Upper lobe of right lung (tissue), 1 donor: ENCODE measurements around the gene CCDC112. TPM values are rescaled to one million over a fixed set of nuclear protein-coding genes. Genes with fewer than 3 reads are reported as not detected.

Experiments
- ATAC-seq: fragments of 200-7000 bp; cut with Tn5 transposase; one replicate; pipeline ENCODE4 v1.9.1; 2020; ENCODE audit warnings: mild to moderate bottlenecking, moderate library complexity
- DNase-seq: peaks from one replicate; pipeline ENCODE4 v3.0.0-alpha.2; 2020
- H3K27ac ChIP-seq: fragments of 200-600 bp; one replicate; pipeline ENCODE4 v1.8.0; 2022
- H3K27me3 ChIP-seq: fragments of 200-600 bp; one replicate; pipeline ENCODE4 v1.8.0; 2022; ENCODE audit warnings: mild to moderate bottlenecking
- H3K36me3 ChIP-seq: fragments of 200-600 bp; one replicate; pipeline ENCODE4 v1.8.0; 2022
- H3K4me1 ChIP-seq: fragments of 200-600 bp; one replicate; pipeline ENCODE4 v1.8.0; 2022
- H3K4me3 ChIP-seq: fragments of 200-600 bp; one replicate; pipeline ENCODE4 v1.8.0; 2022; ENCODE audit warnings: mild to moderate bottlenecking
- H3K9me3 ChIP-seq: fragments of 200-600 bp; one replicate; pipeline ENCODE4 v1.8.0; 2022
- CTCF ChIP-seq: fragments of 200-600 bp; IDR thresholded peaks from one replicate; pipeline ENCODE4 v1.8.0; 2022; ENCODE audit warnings: antibody characterized with exemption
- intact Hi-C: fragments of 100-400 bp; cut with DNase I; formaldehyde crosslinking; loops from one replicate; pipeline ENCODE4 v1.11.0; 2022
- long read RNA-seq: library from polyadenylated mRNA; unstranded; transcript quantifications from one replicate; pipeline ENCODE4 v2.0.0, GENCODE V29; 2021
- total RNA-seq: library from RNA; stranded (reverse); fragmentation: NEBNext Ultra II Directional; extraction: Animal tissue kit (Norgen Biotek cat#: 25700); gene quantifications from one replicate; pipeline ENCODE4 v1.2.1, GENCODE V29; 2021
- donor health status: DM: no; HTN: yes; CAD: no; lungs with severe emphysema.

The CCDC112 gene
- 6.6 TPM for total RNA-seq
- long read RNA-seq, partial matches to known transcripts, result 1 of 5 reads
- long read RNA-seq, other reads (novel, unspliced or antisense), result 1 of 5 reads

DNA sequence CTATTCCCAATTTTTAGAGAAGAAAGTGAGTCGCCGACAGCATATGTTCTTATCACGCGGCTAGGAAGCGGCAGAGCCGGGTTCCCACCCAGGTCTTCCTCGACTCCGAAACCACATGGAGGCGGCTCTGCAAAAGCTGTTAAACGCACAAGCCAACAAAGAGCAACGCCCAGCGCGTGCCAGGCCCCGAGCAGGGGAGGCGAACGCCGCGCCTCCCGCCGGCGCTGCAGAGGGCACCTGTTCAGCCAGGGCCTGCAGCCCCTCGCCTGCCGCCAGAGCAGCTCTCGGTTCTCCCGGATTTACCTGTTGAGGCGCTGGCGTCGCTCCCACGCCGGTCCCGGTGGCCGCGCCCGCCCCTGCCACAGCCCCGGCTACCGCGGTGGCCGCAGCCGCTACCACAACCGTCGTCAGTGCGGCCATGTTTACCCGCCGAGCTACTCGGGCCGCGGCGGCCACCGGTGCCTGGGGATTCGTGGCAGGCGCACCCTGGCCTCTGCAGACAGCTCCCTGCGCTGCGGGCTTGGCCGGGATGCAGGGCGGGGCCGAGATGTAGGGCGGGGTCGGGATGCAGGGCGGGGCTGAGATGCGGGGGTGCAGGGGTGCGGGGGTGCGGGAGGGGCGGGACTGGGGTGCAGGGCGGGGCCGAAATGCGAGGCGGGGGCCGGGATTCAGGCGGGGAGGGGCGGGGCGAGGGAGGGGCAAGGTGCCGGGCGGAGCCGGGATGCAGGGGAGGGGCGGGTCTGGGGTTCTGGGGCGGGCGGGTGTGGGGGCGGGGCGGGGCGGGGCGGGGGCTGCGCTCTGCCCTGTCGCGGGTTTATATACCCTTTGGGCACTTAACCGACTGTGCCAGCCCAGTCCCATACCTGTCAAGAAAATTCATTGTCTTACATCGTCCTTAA, at the start of gene CCDC112:
Gene CCDC112 (minus strand): TSS at position 531 of the 899 bp plus-strand sequence. CDS start 111 bp downstream, at position 420.
- Histone ChIP-seq H3K27ac (peak within 1 kb of the TSS; percentile 78), H3K4me3 (peak within 1 kb of the TSS; percentile 92), H3K27me3 (no peaks in the 10 kb centered on the region), H3K9me3 (no peaks in the 10 kb centered on the region), H3K36me3 (no peaks in the 10 kb centered on the region), H3K4me1 (no peaks in the 10 kb centered on the region)
- ATAC-seq (peak; percentile 98), DNase-seq (peak; percentile 94)
- intact Hi-C loops, result no loop called here
- TF ChIP-seq CTCF, result no peak

DNA sequence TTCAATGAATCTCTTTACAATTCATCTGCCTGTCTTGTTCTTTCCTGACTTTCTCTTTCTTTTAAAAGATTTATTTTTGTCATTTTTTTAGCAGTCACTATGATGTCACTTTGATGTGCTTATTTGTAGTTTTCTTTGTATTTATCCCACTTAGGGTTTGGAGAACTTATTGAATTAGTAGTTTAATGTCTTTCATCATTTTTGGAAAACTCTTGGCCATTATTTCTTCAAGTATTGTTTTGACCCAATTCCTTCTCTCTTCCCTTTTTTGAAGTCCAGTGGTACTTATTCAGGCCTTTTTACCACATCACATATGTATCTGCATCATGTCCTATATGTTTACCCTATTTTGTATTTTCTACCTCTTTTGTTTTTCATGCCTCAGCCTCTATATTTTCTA, 48.9 kb upstream of the CCDC112 start:
- Histone ChIP-seq H3K4me1 (no peaks in the 10 kb centered on the region), H3K27ac (no peak overlapping the region), H3K4me3 (no peak overlapping the region), H3K9me3 (no peaks in the 10 kb centered on the region), H3K27me3 (no peaks in the 10 kb centered on the region), H3K36me3 (no peaks in the 10 kb centered on the region)
- TF ChIP-seq CTCF, result no peak
- no peak for ATAC-seq
- intact Hi-C loops, result no loop called here
- DNase-seq, result no peak

GRCh38 chr5:115343855-115344254, 47.4 kb upstream of the CCDC112 start:
- Histone ChIP-seq H3K36me3 (no peaks in the 10 kb centered on the region), H3K9me3 (no peaks in the 10 kb centered on the region), H3K4me3 (no peak overlapping the region), H3K4me1 (no peaks in the 10 kb centered on the region), H3K27ac (no peak overlapping the region), H3K27me3 (no peaks in the 10 kb centered on the region)
- no peak for TF ChIP-seq CTCF
- ATAC-seq (no peak), DNase-seq (no peak)
- intact Hi-C loops, result no loop called here

DNA sequence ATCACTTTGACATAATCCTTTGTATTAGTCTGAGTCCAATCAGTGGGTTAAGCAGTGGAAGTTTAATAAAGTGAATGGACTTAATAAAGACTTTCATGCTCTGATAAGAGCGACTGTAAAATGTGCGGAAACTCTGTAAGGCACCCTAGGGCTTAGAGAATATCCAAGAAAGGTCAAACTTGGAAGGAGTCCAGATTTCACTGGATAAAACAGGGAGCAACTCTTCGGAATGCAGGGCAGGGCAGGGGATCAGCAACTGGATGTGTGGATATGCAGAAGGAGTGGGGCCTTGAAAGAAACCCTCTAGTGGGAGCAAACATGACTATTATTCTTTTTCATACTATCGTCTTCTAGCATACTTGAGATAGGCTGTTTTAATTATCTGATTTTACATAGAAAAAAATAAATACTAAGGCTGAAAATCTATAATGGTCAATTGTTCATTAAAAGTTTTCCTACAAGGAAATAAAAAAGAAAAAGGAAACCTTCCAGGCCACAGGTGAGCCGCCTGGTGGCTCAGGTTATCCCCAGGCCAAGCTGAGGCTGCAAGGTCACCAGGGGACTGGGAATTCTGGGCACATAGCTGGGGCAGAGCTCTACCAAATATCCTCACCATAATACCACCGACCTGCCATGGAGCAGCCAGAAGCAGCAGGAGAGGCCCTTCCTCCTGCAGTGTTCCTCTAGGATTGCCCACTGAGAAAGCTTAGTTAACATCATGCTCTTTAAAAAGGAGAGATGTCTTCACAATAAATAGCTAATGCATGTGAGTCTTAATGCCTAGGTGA, 46.3 kb upstream of the CCDC112 start:
- Histone ChIP-seq H3K9me3 (no peaks in the 10 kb centered on the region), H3K4me1 (no peaks in the 10 kb centered on the region), H3K27me3 (peaks cover 2% of the 10 kb centered on the region), H3K36me3 (no peaks in the 10 kb centered on the region), H3K27ac (no peak overlapping the region), H3K4me3 (no peak overlapping the region)
- TF ChIP-seq CTCF, result no peak
- no peak for ATAC-seq
- DNase-seq, result no peak
- intact Hi-C loops, result no loop called here

- ATAC-seq (no peak), DNase-seq (no peak)
- TF ChIP-seq CTCF, result no peak
- intact Hi-C loops, result no loop called here
- H3K27me3 ChIP-seq, result peaks cover 3% of the 10 kb centered on the region
- no peaks in the 10 kb centered on the region for H3K4me1 ChIP-seq
- H3K9me3 ChIP-seq, result no peaks in the 10 kb centered on the region
- H3K27ac ChIP-seq, result no peak overlapping the region
- no peaks in the 10 kb centered on the region for H3K36me3 ChIP-seq
- no peak overlapping the region for H3K4me3 ChIP-seq
Observed at GRCh38 chr5:115341745-115342144, 45.3 kb upstream of the CCDC112 start.
